ENCODE results near the gene DUSP22.

- no peak for TF ChIP-seq CTCF (IDR thresholded peaks at IDR 0.05; ENCODE audit: low read depth, low read length)
- TF ChIP-seq EZH2phosphoT487 (IDR thresholded peaks at IDR 0.05; ENCODE audit: low read depth): no peak
Measured at GRCh38 chr6:349491-349921, 57.2 kb downstream of the DUSP22 start.
